NCI-H345 (cell line): ENCODE results near the gene TRRAP.

Experiments
- DNase-seq: peaks from one replicate; lab custom pipeline; 2025; lab: John Stamatoyannopoulos, UW

Gene TRRAP

DNA sequence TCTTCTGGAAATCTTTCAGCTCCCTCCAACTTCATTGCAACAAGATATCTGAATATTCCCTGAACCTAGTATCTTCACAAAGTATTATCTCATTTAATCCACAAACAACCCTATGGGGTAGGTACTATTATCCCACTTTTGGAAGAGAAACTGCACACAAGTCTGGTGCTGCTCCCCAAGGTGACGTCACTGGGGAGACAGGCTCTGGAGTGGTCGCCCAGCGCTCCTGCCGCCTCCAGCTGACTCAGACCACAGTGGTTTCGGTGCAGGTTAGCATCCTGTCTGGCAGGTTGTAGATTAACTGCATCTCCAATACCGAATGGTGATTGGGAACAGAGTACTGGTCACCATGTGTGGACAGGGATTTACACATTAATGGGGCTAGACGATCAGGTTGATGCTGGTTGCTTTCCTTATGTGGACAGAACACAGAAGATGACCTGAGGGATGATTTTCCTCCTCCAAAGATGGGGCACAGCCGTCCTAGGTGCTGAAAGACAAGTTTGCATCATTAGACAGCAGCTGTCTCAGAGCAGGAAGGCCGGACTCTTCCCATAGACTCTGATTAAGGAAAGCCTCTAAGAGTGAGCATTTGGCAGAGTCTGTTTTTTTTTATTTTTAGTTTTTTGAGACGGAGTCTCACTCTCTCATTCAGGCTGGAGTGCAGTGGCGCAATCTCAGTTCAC lies 128.6 kb downstream of the TRRAP start:
- DNase-seq: no peak

DNA sequence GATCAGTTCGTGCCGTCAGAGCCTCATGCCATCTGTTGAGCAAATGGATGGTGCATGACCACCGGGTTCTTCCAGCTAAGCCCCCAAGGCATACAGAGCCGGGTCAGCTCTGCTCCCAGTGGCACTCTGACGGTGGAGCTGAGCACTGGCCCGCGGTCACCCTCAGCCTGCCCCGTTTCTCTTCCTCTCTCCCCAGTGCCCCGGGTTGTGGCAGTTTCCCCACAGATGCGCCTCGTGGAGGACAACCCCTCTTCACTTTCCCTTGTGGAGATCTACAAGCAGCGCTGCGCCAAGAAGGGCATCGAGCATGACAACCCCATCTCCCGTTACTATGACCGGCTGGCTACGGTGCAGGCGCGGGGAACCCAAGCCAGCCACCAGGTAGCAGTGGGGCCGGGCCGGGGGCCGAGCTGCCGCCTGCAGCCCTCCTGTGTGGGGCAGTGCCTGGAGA lies 129.9 kb downstream of the TRRAP start:
- DNase-seq: no peak

DNA sequence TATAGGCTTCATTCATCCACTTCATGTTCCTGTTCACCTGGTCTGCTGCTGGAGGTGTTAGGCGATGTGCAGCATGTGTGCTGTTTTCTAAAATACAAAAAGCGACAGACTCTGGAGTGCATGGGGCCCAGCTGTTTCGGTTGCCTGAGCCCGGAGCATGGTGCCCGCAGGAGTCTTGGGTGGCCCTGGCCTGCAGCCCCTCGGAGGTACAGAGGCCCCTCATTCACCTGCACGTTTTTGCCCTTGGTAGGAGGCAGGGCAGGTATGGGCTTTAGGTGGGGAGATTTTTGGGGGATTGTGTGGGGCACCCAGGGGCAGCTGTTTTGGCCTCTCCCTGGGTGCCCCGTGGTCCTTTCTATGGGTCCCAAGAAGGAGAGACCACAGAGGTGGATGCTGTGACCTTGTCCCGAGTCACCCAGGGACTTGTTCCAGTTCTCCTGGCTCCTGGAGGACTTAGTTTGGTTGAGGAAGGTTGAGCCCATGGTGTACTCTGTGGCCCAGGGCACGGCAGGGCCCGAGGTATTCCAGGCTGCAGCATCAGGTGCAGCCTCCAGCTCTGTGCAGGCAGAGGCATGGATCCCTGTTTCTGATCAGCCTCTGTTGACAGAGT lies 130.7 kb downstream of the TRRAP start:
- no peak for DNase-seq

DNA sequence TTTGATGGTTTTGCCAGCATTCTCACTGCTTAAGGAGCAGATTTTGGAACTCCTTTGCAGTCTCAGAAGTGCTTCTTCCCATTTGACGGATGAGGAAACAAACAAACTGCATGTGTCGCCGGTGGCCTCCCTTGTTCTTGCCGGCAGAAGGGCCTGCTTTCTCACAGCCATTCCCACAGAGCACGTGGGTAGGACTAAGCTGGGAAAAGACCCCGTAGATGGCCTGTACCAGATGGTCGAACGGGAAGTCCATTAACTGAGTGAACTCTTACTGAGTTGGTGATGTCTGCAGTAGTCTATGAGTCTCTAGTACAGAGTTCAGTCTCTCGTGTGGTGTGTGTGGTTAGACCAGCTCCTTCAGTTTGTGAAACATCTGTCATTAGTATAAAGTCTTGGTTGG lies 131.9 kb downstream of the TRRAP start:
- no peak for DNase-seq

DNA sequence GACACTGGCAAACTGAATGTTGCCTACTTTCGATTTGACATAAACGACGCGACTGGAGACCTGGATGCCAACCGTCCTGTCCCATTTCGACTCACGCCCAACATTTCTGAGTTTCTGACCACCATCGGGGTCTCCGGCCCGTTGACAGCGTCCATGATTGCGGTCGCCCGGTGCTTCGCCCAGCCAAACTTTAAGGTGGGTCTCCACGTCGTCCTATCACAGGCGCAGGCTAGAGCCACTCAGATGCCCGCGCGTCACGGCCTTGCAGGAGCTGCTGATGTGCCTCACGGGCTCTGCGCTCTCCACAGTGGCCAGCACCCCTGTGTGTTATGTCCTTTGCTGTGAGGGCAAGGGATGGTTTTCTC lies 133.0 kb downstream of the TRRAP start:
- no peak for DNase-seq

DNA sequence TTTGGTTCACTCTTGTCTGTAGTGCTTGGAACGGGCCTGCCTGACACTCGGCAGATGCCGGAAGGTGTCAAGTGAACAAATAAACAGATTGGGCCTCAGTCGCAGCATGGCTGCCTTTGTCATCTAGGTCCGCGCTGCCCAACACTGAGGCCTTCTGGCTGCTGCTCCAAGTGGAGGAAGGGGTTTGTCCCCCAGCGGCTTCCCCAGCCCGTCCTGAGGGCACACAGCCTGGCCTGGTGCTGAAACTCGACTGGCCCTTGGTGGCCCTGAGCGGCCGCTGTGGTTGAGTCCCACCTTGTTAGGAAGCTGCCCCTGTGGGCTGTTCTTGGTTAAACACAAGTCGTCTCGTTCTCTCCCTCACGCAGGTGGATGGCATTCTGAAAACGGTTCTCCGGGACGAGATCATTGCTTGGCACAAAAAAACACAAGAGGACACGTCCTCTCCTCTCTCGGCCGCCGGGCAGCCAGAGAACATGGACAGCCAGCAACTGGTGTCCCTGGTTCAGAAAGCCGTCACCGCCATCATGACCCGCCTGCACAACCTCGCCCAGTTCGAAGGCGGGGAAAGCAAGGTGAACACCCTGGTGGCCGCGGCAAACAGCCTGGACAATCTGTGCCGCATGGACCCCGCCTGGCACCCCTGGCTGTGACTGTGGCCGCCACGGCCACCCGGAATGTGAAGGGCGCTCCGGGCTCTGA lies 133.5 kb downstream of the TRRAP start:
- DNase-seq: no peak

DNA sequence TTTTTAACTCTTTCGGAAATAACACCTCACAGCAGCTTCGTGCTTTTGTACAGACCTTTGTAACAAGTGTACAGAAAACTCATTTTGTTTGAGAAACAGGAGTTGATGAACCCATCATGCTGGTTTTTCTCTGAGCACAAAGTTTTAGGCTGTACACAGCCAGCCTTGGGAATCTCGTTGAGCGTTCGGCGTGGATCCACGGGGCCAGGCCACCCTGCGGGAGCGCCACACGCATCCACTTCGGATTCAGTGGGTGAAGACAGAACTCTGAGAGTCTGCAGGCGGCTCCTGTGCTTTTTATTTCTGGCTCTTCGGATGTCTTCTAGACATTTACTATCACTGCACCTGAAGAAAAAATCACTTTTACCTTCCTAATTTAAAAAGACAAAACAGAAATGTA lies 134.4 kb downstream of the TRRAP start:
- DNase-seq: no peak

DNA sequence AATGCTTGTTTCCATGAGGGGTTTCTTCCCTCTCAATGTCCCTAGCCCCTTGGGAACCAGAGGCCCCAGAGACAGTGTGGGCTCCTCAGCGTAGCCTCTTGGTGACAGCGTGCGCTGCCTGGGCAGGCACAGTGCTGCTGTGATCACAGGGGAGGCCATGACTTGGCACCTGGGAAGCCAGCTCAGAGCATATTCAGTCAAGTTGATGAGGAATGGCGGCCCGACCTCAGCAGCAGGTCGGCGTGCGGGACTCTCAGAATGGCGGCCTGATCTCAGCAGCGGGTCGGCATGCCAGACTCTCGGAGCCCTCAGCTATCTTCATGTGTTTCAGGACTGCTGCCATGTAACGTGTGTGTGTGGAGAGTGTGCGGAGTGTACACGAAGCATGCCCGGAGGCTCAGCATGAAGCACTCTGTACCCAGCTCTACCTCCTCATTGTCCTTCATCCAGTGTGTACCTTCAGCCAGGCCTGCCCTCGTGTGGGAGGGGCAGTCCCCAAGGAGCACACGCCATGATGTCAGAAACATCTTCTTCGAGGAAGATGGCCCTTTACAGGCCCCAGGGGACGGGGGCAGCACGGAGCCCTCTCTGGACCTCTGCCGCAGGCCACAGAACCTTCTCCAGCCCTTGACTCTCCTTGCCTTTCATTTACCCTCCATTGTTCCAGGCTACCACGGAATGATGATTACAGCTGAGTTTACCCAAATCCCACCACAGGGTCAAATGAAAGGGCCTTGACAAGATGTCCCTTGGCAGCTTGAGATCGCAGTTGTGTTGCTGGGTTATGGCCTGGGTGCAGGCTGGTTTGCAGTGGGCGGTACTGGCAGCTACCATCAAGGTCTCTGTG lies 135.2 kb downstream of the TRRAP start:
- DNase-seq: no peak

DNA sequence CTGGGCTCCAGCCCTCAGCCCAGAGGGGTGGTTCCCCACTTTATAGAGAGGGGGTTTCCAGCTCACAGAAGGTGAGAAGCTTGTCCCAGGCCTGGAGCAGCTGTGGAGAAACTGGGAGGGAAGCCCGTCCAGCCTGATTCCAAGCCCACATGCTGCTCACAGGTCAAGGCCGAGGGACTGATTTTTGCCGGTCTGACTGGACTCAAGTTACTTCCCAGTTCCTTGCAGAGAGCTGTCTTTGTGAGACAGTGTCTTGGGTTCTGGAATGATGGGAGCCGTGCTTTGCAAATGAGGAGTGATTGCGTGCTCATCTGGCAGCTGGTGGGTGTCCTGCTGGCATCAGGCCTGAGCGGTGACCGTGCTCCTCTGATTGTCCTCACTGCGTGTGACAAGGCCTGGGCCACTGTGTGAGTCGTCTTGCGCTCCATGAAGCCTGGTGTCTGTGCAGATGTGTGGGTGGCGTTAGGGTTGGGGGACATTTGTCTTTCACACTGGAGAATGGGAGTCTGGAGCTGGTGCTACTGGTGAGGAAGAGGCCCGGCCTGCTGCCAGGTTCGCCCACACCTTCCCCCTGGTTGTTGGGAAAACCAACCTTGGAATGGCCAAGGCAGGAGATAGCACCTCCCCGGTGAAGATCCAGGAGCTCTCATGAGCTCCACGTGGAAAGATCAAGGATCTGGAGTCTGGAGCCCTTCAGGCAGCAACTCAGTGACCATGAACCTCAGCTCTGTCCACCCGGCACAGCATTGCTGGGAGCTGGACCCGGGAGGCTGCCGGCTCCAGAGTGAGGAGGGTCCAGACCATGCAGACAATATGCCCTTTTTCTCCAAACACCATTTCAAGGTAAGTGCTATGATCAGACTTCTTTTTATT lies 136.0 kb downstream of the TRRAP start:
- DNase-seq: no peak

DNA sequence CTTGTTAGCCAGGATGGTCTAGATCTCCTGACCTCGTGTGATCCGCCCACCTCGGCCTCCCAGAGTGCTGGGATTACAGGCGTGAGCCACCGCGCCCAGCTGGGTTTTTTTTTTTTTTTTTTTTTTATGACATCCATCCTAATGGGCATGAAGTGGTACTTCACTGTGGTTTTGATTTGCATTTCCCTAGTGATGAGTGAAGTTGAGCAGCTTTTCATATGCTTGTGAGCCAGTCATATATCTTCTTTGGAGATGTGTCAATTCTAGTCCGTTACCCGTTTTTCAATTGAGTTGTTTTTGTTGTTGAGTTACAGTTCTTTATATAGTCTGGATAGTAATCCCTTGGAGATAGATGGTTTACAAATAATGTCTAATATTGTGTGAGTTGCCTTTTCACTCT lies 137.9 kb downstream of the TRRAP start:
- no peak for DNase-seq

DNA sequence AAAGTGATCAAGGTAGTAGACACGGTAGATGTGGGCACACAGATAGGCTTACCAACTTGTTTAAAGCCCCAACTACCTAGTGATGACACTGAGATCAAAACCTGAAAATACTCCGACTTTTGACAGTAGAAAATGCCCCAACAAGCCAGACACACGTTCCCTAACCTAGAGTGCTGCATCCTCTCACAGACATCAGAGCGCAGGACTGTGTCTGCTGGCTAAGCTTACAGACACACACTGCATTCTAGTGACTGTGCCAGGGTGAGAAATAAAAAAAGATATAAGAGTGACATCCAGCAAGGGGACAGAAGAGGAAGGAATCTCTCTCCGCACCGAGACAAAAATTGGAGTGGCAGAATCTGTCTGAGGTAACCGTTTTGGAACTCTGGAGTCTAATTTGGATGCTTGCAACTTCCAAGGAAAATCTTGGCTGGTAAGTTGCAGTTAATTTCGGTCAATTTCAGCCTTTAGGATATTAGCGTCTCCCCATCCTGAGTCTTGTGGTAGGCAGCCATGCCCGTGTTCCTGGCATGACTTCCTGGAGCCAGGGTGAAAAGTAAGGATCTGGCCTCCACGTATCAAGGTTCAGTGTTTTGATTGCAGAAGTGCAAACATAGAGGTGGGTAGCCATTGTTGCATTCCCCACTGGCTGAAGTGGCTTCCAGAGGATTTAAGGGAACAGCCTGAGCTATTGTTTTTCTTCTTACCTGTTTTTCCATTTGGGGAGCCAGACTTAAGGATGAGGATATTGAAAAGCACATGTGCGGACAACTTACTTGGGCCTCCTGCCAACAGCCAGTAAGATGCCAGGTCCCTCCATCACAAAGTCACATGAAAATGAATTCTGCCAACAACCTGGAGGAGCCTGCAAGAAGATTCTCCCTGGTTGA lies 141.4 kb downstream of the TRRAP start:
- no peak for DNase-seq

DNA sequence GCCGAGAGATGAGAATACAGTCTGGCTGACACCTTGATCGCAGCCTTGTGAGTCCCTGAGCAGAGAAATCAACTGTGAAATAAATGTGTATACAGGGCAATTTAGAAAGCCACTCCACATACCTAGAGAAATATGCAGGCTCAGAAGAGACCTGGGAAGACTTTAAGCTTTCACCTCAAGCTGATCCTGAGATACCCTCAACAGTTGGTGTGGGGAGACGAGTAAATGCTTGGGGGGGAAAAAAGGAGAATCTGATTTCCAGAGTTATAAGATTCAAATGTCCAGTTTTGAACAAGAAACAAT lies 142.0 kb downstream of the TRRAP start:
- no peak for DNase-seq

DNA sequence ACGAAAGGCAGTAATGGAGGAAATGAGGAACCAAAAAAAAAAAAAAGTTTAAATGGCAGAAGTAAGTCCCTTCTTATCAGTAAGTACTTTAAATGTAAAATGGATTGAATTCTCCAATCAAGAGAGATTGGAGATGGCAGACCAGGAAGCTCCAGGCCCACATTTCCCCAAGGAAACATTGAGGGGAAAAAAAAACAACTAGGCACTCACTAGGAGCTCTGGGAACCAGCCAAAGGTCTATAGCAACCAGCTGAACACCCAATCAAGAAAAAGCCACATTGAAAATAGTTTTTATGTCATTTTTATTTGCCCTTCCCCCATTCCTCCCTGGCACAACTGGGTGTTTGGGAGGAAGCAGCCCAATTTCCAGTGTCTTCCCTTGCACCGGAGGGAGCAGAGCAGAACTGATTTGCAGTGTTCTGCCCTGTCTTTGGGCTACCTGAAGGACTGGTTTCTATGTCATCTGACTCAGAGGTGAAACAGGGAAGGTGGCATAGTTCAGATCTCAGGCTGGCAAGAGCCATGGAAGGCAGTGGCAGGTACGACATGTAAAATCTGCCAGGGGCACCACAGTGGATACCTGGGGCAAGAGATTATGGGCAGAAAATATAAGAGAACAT lies 143.7 kb downstream of the TRRAP start:
- DNase-seq: no peak

DNA sequence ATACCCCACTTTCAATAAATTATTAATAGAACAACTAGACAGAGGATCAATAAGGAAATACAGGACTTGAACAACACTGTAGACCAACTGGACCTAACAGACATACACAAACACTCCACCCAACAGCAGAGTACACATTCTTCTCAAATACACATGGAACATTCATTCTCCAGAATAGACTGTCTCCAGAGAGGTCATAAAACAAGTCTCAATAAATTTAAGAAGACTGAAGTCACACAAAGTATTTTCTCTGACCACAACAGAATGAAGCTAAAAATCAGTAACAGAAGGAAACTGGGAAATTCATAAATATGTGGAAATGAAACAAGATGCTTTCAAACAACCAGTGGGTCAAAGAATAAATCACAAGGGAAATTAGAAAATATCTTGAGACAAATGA lies 145.7 kb downstream of the TRRAP start:
- DNase-seq: no peak

DNA sequence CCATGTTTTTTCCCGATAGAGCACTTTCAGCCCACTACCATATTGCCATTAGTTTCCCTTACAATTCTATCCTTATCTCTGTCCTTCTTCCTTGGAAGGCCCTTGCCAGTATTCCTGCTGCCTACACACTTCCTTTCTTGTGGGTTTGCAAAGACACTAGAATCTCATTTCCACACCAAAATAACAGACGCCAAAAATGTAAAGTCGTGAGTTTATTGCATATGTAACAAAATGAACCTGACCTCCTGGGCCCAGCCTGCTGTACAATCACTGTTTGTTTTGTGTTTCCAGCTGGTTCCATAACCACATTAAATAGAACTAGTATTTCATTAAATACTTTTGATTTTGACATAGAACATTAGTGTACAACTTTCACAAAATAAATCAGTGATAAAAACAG lies 148.9 kb downstream of the TRRAP start:
- DNase-seq: no peak

DNA sequence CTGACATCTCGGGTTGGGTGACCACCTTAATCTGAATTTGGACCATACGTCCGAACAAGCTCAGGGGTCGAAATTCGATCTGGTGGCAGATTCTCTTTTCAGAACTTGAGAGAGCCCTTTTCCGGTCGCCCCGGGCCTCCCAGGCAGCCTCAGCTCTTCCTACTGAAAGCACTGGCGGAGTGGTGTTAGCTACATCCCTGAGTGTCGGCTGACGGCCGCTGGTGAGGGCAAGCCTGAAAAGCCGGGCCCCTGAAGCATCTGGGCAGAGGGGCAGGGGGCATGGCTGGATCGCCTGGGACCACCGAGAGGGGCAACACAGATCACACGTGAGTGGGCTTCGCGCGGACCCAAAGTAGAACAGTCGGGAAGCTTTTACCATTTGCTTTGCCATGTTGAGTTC lies 149.5 kb downstream of the TRRAP start:
- DNase-seq: no peak

DNA sequence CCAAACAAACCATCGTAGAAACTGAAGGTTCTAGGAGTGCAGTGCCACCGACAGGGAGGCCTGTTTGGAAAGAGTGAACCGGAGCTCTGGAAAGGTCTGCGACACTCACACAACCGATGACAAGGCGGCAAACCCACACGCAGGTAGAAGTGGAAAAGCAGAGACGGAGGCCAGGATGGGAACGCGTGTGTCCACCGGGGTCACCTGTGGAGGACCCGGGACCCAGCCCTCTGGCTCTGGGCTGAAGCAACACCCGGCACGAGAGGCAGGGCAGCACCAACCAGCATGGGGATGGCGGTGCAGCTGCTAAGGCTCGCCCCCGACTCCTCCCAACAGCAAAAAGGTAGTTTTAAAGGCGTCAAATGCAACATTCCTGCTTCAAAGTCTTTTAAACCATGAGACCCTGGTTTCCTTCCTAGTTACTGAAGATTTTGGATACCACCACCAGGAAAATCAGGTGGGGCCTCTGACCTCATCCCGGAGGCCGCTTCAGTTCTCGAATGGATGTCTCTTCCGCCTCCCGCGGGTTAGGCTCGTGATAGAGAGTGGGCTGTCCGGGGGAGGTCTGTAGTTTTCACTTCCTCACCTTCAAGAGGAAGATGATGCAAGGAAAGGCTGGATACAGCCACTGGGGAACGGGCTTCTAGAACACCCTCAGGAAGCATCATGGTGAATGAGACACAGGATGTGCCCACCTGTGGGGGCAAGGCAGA lies 150.1 kb downstream of the TRRAP start:
- DNase-seq: no peak

DNA sequence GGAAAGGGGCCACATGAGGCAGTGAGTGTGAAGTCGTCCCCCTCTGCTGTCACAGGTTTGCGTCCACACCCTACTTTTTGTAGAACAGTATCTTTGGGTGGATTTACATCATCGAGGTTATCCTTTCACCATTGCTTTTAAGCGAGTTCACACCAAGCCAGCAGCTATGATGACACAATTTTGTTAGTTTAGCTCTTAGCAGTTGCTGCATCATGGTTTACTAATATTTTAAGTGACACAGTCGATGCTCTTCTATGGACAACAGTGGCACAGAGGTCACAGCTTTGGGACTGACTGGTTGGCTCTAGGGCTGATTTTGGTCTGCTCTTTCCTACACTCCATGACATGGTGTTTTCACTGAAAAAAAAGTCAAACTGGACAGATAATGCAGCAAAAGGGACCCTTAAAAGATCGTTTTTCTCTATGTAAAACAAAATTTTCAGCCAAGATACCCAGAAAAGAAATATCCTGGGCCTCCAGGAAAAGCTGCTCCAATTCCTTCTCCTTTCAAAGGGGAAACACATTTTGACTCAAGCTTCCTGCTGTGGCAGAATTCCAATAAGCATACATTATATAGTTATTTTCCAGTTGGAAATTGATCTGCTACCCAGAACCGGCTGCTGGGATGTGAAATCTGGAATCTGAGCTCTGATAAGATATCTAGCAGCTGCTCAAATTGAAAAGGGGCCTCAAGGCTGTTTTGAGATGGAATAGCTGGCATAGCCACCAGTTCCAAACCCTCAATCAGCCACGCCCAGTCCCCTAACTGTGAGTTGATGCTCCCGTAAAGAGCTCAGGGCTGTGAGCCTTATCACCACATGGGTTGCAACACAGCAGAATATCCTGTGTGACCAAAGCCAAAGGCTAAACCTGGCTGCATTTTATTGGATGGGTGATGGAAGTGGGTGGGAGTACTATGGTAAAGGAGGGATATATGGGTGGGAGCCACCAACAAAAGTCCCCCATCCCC lies 151.4 kb downstream of the TRRAP start:
- DNase-seq: no peak
